ENCODE results near the gene ECEL1. TPM values are rescaled to one million over a fixed set of nuclear protein-coding genes. Genes with fewer than 3 reads are reported as not detected.
"Not testable (repeated sequence)": the region's sequence is repeated elsewhere in the genome, so short reads cannot be mapped to it uniquely, and the experiment has no call there.

Gene ECEL1
- total and polyA plus RNA-seq, 2 experiments from 2014 or later = 0.54 TPM; not detected in 1

DNA sequence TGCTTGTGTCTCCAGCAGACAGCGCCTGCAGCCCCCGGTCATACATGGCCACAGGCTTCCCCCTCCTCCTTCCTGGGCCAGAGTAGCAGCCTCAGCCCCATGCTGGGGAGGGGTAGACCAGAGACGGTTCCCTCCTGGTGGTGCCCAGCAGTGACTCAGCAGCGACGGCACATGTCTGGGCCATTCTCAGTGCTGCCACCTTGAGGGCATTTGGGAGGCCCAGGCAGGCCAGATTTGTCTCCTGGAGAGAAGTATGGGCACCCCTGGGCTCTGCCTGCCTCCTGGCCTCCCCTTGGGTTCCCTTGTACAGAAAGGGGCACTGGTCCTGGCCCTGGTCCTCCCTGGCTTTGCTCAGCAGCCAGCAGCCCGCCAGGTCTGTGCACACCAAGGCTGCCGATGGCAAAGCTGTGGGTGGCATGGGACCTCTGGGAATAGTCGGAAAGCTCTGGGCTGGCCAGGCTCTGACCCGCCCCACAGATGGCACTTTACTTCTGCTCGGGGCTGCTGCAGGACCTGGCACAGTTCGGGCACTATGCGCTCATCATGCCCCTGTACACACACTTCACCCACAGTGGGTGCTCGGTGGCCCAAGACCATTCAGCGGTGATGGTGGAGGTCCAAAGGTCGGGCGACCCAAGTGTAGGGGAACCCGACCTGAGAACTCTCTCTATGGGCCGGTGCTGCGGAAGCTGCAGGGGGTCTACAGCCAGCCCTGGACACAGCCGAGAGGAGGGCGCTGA lies 43.1 kb downstream of the ECEL1 start:
- H3K4me1 ChIP-seq (ENCODE audit: insufficient read depth) = no peaks in the 10 kb centered on the region
- H3K27ac ChIP-seq = no peak overlapping the region
- no peaks in the 10 kb centered on the region for H4K20me1 ChIP-seq (ENCODE audit: insufficient read depth)
- H3K4me2 ChIP-seq (ENCODE audit: unreplicated experiment) = no peak overlapping the region
- no peaks in the 10 kb centered on the region for H3K9me2 ChIP-seq (ENCODE audit: insufficient read depth)
- no peaks in the 10 kb centered on the region for H3K36me3 ChIP-seq (ENCODE audit: low read depth)
- no peaks in the 10 kb centered on the region for H3F3A ChIP-seq (ENCODE audit: insufficient read depth)
- in situ Hi-C loops (cut with MboI) = no loop called here
- no peak overlapping the region for H2AFZ ChIP-seq
- peak; percentile 84 for DNase-seq
- no peak overlapping the region for H3K4me3 ChIP-seq
- 68 to 74% methylated on average over 18 to 21 of the region's 21 CpGs for whole genome bisulfite sequencing, 2 experiments (ENCODE audit: low coverage in 1 of 2, low lambda C conversion rate in 2 of 2, missing lambda C conversion rate in 2 of 2)
- H3K79me2 ChIP-seq (ENCODE audit: insufficient read depth) = no peaks in the 10 kb centered on the region
- H3K27me3 ChIP-seq (replicated peaks; ENCODE audit: insufficient read depth) = no peaks in the 10 kb centered on the region
- TF ChIP-seq EZH2 (IDR thresholded peaks at IDR 0.05; ENCODE audit: insufficient read depth, poor library complexity, severe bottlenecking) (no peak), EZH2phosphoT487 (IDR thresholded peaks at IDR 0.05; ENCODE audit: insufficient read depth, low read depth) (no peak)
- no peak overlapping the region for H3K9ac ChIP-seq
- no peaks in the 10 kb centered on the region for H3K9me3 ChIP-seq (ENCODE audit: low read depth)

DNA sequence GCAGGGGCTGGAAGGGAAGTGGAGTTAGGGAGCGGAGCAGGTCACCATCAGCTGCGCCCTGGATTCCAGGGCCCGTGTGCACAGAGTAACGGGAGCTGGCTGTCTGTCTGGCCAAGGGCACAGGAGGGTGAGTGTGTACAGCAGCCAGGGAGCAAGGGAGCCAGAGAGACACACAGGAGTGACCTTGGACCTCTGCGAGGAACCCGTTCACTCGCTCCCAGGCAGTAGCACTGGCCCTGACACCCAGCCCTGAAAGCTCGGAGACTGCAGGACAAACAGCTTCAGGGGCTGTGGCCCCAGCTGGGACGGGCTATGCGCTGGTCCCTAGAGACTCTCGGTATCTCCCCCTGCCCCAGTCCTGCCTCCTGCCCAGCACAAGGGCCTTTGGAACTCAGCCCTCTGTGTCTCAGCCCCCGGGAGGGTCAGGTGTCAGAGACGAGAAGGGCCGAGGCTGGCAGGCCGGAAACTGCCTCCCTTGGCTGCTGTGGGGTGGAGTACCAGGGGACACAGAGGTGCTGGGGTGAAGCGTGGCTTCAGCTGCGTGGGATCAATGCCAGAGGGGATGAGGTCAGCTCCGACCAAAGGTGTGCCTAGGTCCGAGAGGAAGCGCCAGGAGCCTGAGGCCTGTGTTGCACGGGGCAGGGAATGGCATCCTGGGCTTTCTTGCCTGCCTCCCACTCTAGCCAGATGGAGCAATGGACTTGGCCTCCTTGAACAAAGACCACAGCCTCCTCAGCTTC lies 43.8 kb downstream of the ECEL1 start:
- in situ Hi-C loops (cut with MboI); H3K4me3 ChIP-seq: not testable (repeated sequence)

GRCh38 chr2:232443047-232443446 lies 44.6 kb downstream of the ECEL1 start:
- in situ Hi-C loops (cut with MboI); H3K4me2 ChIP-seq (ENCODE audit: unreplicated experiment); H4K20me1 ChIP-seq (ENCODE audit: insufficient read depth); DNase-seq; H3K79me2 ChIP-seq (ENCODE audit: insufficient read depth); H3K9ac ChIP-seq; H3K9me3 ChIP-seq (ENCODE audit: low read depth); H3K4me1 ChIP-seq (ENCODE audit: insufficient read depth); H2AFZ ChIP-seq; H3K27ac ChIP-seq; H3F3A ChIP-seq (ENCODE audit: insufficient read depth); H3K9me2 ChIP-seq (ENCODE audit: insufficient read depth); H3K27me3 ChIP-seq (replicated peaks; ENCODE audit: insufficient read depth); H3K4me3 ChIP-seq; H3K36me3 ChIP-seq (ENCODE audit: low read depth): not testable (repeated sequence)
- WGBS, 2 experiments (ENCODE audit: low coverage in 1 of 2, low lambda C conversion rate in 2 of 2, missing lambda C conversion rate in 2 of 2) = 81 to 84% methylated on average over 6 to 10 of the region's 13 CpGs

More for the DNA sequence above, 43.8 kb downstream of the ECEL1 start:
- DNase-seq; H3K4me2 ChIP-seq (ENCODE audit: unreplicated experiment); H3K4me1 ChIP-seq (ENCODE audit: insufficient read depth); H3K27me3 ChIP-seq (replicated peaks; ENCODE audit: insufficient read depth); H3K27ac ChIP-seq; H3K79me2 ChIP-seq (ENCODE audit: insufficient read depth); H3K9me2 ChIP-seq (ENCODE audit: insufficient read depth); H4K20me1 ChIP-seq (ENCODE audit: insufficient read depth); H3K36me3 ChIP-seq (ENCODE audit: low read depth); H2AFZ ChIP-seq; H3K9me3 ChIP-seq (ENCODE audit: low read depth); H3K9ac ChIP-seq; H3F3A ChIP-seq (ENCODE audit: insufficient read depth): not testable (repeated sequence)
- WGBS, 2 experiments (ENCODE audit: low coverage in 1 of 2, low lambda C conversion rate in 2 of 2, missing lambda C conversion rate in 2 of 2) = 43 to 51% methylated on average over 10 to 14 of the region's 21 CpGs

GRCh38 chr2:232442431-232442830 lies 45.2 kb downstream of the ECEL1 start:
- 60 to 61% methylated on average over 11 to 12 of the region's 13 CpGs for WGBS, 2 experiments (ENCODE audit: low coverage in 1 of 2, low lambda C conversion rate in 2 of 2, missing lambda C conversion rate in 2 of 2)
- DNase-seq; H3K9ac ChIP-seq; H3K4me2 ChIP-seq (ENCODE audit: unreplicated experiment); H3K36me3 ChIP-seq (ENCODE audit: low read depth); H3K4me1 ChIP-seq (ENCODE audit: insufficient read depth); H3K79me2 ChIP-seq (ENCODE audit: insufficient read depth); H3K9me3 ChIP-seq (ENCODE audit: low read depth); H2AFZ ChIP-seq; H3K9me2 ChIP-seq (ENCODE audit: insufficient read depth); H3K27me3 ChIP-seq (replicated peaks; ENCODE audit: insufficient read depth); H3F3A ChIP-seq (ENCODE audit: insufficient read depth); H3K4me3 ChIP-seq; H4K20me1 ChIP-seq (ENCODE audit: insufficient read depth); H3K27ac ChIP-seq; in situ Hi-C loops (cut with MboI): not testable (repeated sequence)

GRCh38 chr2:232441922-232442321 lies 45.7 kb downstream of the ECEL1 start:
- in situ Hi-C loops (cut with MboI) = not testable (repeated sequence)

More at GRCh38 chr2:232441922-232442321, 45.7 kb downstream of the ECEL1 start:
- DNase-seq; H3K36me3 ChIP-seq (ENCODE audit: low read depth); H3K4me2 ChIP-seq (ENCODE audit: unreplicated experiment); H3K79me2 ChIP-seq (ENCODE audit: insufficient read depth); H3K4me3 ChIP-seq; H3K9me3 ChIP-seq (ENCODE audit: low read depth); H3K4me1 ChIP-seq (ENCODE audit: insufficient read depth); H3K9me2 ChIP-seq (ENCODE audit: insufficient read depth); H3K9ac ChIP-seq; H3K27me3 ChIP-seq (replicated peaks; ENCODE audit: insufficient read depth); H2AFZ ChIP-seq; H3F3A ChIP-seq (ENCODE audit: insufficient read depth); H3K27ac ChIP-seq; H4K20me1 ChIP-seq (ENCODE audit: insufficient read depth): not testable (repeated sequence)
- WGBS, 2 experiments (ENCODE audit: low coverage in 1 of 2, low lambda C conversion rate in 2 of 2, missing lambda C conversion rate in 2 of 2) = 61 to 70% methylated on average over 6 to 8 of the region's 10 CpGs
